Measurements from ENCODE around the gene UCP2.

DNA sequence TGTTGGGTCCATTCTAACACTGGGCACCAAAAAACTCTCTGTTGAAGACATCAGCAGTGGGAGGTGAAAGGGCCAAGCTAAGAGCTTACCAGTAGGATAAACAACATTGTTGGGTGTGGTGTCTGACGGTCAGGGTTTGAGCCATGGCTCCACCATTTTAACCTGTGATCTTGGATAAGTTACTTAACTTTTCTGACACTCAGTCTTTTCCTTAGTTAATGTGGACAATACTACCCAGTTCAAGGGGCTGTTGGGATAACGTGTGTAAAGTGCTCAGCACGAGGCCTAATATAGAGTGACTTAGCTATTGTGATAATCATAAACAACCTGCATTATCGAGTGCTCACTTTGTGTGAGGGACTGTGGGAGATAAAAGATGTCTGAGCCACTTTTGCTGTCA, 20.2 kb upstream of the UCP2 start:
- TF ChIP-seq, protein P1, sequence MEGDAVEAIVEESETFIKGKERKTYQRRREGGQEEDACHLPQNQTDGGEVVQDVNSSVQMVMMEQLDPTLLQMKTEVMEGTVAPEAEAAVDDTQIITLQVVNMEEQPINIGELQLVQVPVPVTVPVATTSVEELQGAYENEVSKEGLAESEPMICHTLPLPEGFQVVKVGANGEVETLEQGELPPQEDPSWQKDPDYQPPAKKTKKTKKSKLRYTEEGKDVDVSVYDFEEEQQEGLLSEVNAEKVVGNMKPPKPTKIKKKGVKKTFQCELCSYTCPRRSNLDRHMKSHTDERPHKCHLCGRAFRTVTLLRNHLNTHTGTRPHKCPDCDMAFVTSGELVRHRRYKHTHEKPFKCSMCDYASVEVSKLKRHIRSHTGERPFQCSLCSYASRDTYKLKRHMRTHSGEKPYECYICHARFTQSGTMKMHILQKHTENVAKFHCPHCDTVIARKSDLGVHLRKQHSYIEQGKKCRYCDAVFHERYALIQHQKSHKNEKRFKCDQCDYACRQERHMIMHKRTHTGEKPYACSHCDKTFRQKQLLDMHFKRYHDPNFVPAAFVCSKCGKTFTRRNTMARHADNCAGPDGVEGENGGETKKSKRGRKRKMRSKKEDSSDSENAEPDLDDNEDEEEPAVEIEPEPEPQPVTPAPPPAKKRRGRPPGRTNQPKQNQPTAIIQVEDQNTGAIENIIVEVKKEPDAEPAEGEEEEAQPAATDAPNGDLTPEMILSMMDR (conservative IDR thresholded peaks at IDR 0.05; ENCODE audit: low read length): no peak
- no peak for TF ChIP-seq EZH2phosphoT487 (IDR thresholded peaks at IDR 0.05; ENCODE audit: borderline replicate concordance)

Data from Loucy (cell line).